HG03139 (cell line): ENCODE measurements around the gene AOC1.
"Not testable (repeated sequence)": the region's sequence is repeated elsewhere in the genome, so short reads cannot be mapped to it uniquely, and the experiment has no call there.

ENCODE experiments used
- ATAC-seq: cut with Tn5 transposase; IDR thresholded peaks from one replicate; pipeline ENCODE4 v1.9.1; 2021; ENCODE audit not compliant: unreplicated experiment

The AOC1 gene, protein sequence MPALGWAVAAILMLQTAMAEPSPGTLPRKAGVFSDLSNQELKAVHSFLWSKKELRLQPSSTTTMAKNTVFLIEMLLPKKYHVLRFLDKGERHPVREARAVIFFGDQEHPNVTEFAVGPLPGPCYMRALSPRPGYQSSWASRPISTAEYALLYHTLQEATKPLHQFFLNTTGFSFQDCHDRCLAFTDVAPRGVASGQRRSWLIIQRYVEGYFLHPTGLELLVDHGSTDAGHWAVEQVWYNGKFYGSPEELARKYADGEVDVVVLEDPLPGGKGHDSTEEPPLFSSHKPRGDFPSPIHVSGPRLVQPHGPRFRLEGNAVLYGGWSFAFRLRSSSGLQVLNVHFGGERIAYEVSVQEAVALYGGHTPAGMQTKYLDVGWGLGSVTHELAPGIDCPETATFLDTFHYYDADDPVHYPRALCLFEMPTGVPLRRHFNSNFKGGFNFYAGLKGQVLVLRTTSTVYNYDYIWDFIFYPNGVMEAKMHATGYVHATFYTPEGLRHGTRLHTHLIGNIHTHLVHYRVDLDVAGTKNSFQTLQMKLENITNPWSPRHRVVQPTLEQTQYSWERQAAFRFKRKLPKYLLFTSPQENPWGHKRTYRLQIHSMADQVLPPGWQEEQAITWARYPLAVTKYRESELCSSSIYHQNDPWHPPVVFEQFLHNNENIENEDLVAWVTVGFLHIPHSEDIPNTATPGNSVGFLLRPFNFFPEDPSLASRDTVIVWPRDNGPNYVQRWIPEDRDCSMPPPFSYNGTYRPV

DNA sequence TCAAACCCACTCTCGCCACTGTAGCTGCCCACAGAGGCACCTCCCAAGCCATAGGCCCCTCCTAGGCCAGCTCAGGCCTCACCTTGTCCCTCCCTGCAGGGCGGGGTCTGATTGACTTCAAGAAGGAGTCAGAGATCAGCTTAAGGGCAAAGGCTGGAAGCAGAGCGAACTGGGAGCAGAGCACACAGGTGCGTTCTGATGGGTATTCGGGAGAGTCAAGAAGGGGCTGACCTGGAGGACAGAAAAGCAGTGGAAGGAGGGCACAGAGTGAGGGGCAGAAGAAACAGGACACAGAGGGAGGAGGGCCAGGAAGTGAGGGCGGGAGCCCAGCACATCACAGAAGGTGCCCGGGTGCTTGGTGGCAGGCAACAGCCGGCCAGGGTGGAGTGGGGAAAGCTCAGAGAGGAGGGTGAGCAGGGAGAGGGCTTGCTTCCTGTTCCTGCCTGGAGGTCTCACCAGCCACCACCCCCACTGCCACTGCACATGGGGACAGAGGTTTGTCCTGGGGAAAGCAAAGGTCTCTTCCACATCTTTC, at the start of gene AOC1:
AOC1 (plus strand) TSS at position 147 of the 535 bp plus-strand sequence. CDS start 3,954 bp downstream, outside the sequence.
- no peak for ATAC-seq

DNA sequence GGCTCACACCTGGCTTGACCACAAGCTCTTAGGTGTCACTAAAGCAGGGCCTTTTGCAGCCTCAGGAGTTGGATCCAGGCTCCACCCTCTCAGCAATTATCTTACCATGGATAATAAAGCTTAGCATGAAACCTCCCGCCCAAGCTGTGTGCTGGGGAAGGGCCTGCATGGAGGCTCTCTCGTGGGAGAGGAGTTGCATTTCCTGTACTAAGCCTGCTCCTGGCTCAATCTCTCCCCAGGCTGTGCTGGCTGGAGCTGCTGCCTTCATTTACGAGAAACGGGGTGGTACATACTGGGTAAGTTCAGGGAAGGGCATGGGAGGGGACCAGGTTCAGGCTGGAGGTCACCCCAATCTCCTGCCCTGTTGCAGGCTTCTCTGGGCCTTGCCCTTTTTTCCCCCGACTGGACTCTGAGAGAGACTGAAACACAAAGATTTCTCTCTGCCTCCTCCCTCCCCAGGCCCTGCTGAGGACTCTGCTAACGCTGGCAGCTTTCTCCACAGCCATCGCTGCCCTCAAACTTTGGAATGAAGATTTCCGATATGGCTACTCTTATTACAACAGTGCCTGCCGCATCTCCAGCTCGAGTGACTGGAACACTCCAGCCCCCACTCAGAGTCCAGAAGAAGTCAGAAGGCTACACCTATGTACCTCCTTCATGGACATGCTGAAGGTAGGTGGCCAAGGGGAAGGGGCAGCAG, 49.0 kb upstream of the AOC1 start:
- ATAC-seq = no peak

DNA sequence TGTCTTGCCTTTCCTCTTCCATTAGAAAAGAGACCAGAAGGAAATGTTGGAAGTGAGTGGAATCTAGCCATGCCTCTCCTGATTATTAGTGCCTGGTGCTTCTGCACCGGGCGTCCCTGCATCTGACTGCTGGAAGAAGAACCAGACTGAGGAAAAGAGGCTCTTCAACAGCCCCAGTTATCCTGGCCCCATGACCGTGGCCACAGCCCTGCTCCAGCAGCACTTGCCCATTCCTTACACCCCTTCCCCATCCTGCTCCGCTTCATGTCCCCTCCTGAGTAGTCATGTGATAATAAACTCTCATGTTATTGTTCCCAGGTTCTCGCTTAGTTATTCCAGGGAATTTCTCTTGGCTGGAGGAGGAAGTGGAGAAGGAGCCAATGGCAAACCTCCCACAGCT, 47.5 kb upstream of the AOC1 start:
- no peak for ATAC-seq

DNA sequence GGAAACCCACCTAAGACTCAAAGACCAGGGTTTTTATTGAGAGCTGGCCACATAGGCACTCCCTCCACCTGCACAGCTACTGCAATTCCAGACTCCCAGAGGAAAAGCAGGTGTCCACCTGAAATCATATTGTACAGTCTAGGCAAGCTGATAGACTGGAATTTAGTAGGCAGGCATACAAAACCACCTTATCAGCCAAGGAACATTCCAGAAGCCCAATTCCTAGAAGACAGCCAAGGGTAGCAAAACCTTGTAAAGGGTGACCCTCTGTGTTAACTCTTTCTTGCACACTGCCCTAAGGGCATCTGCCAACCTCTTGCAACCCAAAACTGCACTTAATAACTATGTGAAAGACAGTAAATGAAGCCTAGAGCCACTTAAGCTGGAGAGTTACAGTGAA, 46.5 kb upstream of the AOC1 start:
- ATAC-seq = no peak

DNA sequence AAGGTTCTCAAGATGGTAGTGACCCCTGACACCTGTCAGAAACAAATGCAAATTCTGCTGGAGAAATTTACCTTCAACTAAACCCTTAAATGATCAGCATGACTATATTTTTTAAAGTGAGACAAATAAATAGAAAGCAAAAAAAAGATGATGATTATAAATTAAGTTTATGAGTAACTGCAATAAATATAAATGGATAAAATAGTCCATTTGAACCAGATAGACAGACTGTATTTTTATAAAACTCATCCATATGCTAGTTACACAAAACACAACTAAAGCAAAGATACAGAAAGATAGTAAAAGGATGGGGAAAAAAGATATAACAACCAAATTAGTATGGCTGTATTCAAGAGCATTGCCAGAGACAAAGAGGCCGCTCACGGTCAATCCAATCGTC, 45.9 kb upstream of the AOC1 start:
- ATAC-seq = no peak

DNA sequence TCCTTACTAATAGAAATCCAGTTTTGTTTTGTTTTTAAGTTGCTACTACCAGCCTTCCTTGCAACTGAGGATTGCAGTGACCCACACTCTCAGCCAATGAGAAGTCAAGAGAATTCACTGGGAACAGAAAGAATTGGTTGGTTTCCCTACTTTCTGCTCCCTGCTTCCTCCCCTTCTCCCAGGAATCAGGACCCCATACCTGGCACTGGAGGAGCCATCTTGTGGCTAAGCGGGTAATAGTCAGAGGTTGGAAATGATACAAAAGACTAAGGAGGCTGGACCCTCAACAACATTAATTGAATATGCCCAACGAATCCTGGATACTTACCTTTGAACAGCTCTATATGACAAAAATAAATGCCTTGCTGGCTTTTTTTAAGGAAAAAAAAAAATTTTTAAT, 45.5 kb upstream of the AOC1 start:
- ATAC-seq = no peak

DNA sequence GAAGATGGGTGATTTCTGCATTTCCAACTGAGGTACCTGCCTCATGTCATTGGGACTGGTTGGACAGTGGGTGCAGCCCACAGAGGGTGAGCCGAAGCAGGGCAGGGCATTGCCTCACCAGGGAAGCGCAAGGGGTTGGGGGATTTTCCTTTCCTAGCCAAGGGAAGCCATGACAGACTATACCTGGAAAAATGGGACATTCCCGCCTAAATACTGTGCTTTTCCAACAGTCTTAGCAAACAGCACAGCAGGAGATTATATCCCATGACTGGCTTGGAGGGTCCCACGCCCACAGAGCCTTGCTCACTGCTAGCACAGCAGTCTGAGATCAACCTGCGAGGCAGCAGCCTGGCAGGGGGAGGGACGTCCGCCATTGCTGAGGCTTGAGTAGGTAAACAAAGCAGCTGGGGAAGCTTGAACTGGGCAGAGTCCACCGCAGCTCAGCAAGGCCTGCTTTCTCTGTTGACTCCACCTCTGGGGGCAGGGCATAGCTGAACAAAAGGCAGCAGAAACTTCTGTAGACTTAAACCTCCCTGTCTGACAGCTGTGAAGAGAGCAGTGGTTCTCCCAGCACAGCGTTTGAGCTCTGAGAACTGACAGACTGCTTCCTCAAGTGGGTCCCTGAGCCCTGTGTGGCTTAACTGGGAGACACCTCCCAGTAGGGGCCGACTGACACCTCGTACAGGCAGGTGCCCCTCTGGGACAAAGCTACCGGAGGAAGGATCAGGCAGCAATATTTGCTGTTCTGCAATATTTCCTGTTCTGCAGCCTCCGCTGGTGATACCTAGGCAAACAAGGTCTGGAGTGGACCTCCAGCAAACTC, 44.5 kb upstream of the AOC1 start:
- not testable (repeated sequence) for ATAC-seq

DNA sequence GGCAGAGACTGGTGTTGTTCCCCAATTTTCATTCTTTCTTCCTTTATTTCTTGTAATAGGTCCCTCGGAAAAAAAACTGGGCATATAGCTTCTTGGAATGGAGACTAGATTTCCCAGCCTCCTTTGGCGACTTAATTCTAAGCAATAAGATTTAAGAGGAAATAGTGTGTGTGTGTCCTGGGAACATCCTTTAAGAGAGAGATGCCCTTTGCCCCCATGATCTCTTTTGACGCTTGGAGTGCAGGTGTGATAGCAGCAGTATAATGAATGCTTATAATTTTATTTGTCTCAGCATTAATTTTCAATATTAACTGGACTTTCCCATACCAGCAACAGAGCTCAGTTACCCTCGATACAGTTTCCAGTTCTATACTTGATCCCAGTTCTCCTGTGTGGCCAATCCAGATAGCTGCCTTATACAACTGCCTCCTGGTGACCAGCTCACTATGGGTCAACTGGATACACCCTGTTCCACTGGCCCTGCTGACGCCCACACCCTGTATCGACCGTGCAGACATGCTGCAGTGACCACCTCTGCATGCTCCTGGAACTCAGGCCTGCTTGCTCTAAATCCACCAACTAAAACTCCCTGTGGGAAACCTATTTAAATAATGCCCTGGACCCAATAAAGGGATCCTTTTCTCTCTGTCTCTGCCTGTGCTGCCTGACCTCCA, 37.9 kb upstream of the AOC1 start:
- no peak for ATAC-seq

DNA sequence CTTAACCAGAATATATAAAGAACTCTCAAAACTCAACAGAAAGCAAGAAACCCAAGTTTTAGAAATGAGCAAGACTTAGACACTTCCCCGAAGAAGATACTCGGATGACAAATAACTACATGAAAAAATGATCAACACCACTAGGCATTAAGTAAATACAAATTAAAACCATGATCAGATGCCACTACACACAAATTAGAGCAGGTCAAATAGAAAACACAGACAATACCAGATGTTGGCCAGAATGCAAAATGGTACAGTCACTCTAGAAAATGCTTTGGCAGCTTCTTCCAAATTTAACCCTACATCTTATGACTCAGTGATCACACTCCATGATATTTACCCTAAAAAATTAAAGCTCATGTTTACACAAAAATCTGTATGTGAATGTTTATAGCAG, 33.3 kb upstream of the AOC1 start:
- ATAC-seq = no peak

DNA sequence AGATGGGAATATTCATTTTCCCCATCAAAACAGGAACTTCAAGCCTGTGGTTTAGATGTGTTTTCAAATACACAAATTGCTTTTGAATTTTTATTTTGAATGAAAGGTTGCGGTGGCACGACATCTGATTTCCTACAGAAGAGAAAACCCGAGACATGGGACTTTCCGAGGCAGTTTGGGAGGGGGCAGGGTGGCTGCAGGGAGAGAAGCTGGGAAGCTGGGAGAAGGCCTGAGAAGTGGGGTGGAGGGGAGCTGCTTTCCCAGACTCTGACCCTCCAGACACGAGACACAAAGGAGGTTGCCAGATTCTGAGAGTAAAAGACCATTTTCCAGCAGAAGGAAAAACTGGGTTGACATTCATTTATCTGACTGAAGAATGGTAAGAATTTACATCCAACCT, 32.2 kb upstream of the AOC1 start:
- ATAC-seq = no peak

DNA sequence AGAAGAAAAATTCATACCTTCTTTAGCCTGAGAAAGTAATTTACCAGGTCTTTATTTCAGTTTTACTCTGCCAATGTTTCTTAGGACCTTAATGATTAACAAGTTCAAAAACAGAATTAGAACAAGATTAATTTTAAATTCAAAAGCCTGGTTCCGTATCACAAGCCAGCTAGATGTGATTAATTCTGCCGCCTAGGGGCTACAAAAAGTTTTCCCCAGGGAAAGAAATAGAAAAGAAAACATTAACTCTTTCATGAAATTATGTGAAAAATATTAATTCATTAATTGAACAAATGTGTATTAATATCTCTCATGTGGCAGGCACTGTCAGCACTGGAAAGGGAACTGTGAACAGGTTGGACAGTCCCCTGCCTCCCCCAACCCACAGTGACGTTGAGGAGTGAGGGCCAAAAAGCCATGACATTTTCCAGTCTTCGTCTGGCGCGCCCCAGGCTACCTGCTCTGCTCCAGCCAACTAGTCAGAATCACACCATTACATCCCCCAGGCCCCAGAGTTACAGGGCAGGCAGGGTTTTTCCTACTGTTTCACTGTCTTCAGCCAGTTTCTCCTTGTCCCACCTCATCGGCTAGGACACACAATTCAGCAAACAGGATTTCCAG, 31.6 kb upstream of the AOC1 start:
- ATAC-seq = no peak

DNA sequence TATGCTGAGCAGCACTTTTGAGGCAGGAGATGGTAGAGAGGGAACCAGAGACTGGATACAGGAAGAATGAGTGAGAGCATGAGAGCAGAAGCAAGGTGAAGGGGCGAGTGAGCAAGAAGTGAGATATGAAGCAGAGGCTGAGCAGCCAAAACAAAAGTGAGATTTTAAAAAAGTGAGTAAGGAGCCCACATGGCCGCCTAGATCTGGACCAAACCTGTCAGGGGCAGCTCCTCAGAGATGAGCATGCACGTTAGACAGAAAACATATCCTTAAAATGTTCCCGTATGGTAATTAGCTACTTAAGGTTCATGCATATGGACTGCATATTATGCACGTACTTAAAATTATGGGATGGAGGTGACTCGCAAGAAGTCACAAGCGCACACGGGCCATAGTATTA, 29.3 kb upstream of the AOC1 start:
- ATAC-seq = no peak

DNA sequence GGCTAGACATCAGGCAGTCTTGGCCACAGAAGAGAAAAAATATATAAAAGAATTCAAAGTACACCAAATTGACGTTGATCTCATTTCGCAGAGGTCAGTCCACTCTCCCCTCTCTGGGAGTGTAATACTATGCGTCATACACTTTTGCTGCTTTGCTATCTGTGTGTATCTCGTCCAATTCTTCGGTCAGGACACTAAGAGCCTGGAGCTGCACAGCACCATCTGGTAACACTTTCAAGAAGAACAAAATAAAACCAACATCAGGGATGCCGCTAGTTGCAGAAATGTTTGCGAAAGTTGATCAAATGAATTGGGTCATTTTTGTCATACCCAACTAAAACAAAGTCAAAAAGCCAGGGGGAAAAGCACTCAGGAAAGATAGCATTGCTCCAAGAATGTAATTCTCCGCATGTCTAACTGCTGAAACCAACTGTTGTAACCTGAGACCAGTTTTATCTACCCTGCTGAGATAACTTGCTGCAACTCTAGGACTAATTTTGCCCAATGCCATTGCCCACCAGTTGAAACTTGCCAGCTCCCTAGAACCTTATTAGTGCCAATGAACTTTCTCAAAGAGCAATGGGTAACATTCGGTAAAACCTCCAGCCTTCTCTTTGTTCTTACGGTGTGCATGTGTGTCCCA, 28.7 kb upstream of the AOC1 start:
- ATAC-seq = no peak

DNA sequence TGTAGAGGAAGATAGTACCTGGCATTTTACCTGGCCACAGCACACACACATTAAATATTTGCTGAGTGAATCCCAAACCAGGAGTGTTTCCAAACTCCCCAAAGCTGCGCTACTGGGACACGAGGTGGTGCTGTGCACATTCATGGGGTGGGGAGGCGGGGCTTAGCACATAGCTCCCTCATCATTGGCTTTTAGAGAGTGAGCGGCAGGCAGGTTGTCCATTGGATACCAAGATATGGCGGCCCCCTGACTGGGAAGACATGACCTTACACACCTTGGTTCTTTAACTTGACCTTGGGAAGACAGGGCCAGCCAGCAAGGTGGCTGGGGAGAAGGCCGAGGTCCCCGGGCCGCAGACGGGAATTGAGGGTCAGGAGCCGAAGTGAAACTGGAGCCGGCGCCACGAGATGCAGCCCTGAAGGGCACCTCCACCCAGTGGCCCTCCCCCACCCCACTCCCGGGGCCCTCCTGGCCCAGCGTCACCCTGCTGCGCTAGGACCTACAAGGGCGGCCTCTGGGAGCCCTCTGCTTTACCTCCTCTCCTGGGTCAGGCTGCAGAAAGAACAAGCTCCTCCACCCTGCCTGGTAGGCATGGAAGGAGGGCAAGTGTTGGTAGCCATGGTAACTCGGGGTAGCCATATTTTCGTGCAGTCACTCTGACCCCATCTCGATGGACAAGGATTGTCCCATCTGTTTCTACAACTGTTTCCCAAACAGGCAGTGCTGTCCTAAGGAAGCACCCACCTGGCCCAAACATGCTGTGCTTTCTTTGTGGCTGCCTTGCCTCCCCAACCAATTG, 27.7 kb upstream of the AOC1 start:
- no peak for ATAC-seq

DNA sequence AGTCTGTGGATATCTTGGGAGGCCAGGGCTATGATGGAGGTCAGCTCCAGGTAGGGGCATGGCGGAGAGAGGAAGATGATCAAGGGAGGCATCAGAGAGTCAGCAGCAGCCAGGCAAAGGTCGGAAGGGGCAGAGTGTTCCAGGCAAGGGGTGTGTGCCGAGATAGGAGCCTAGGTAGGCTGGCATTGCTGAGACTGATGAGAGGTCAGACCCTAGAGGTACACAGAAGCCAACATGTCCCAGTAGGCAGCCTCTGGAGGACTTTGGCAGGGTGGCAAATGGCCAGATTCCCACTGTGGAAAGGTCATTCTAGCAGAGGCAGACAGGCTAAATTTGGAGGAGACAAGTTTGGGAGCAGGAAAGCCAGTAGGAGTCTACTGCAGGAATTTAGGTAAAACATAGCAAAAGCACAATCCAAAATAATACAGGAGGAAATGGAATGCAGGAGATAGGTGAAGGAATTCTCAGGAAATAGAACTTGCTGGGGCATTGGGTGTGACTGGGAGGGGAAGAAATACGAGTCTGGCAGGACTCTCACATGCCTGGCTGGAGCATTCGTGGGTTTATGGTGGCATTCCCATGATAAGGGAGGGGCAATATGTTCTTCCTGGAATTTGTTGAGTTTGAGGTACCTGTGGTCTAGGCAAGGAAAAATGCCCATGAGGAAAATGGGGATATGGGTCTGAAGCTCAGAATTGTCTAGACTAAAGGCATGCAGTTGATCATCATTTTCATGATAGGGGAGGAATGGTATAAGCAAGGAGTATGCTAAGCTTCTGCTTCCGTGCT, 26.1 kb upstream of the AOC1 start:
- ATAC-seq = no peak

DNA sequence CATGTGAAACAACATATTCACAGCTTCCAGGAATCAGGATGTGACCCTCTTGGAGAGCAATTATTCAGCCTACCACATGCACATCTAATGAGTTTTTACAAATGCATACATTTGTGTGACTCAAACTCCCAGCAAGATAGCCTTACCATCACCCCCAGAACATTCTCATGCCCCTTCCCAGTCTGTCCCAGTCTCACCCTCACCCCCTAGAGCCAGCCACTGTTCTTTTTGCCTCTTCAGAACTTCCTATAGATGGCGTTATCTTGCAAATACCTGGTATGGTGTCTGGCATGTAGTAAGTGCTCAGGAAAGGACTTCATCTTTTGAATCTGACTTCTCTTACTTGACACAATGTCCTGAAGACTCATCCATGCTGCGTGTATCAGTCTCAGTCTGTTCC, 23.9 kb upstream of the AOC1 start:
- no peak for ATAC-seq

DNA sequence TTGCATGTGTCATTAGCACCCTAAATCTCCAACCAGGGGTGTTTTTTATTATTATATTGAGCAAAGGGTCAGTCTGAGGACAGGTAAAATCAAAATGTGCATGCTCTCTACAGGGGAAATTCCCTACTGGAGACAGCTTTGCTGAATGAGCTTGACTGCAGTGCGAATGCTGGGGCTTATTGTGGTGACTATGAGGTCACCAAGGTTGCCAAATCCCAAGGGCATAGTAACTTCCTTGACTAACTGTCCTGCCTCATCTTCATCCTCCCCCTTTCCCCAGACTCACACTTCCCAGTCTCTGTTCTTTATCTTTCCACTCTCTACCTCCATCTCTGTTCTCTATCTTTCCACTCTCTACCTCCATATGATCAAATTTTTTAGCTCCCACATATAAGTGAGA, 22.9 kb upstream of the AOC1 start:
- no peak for ATAC-seq

DNA sequence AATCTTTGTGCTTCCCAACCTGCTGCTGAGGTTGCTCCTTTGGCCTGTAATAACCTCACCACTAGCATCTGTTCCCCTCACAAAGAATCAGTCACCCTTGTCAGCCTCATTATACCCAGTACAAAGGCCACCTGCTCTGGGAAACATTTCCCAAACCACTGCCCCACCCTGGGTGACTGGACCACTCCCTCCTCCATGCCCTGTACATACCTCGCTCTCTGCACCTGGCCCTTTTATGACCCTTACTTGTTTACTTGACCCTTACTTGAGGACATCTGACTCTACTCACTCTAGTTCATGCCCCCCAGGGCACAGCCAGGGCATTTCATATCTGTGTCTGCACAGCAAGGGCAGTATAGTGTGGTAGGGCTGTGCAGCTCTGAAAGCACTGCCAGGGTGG, 21.4 kb upstream of the AOC1 start:
- no peak for ATAC-seq
